ENCODE data around the gene NEURL1. TPM values are rescaled to one million over a fixed set of nuclear protein-coding genes. Genes with fewer than 3 reads are reported as not detected.

Gene NEURL1
- total and polyA plus RNA-seq, 2 experiments from 2014 or later, result 2.3 to 4.6 TPM

- no peak overlapping the region for H2AFZ ChIP-seq
Observed at GRCh38 chr10:103542764-103543616, 49.5 kb downstream of the NEURL1 start.

GRCh38 chr10:103543617-103544525, 50.4 kb downstream of the NEURL1 start:
- Histone ChIP-seq H3K9me3 (ENCODE audit: low read depth) (no peaks in the 10 kb centered on the region), H3K27me3 (no peaks in the 10 kb centered on the region), H3K4me1 (ENCODE audit: insufficient read depth) (peaks cover 18% of the 10 kb centered on the region), H3K79me2 (no peaks in the 10 kb centered on the region), H3K9me2 (replicated peaks; ENCODE audit: insufficient read depth) (no peaks in the 10 kb centered on the region), H3K36me3 (replicated peaks; ENCODE audit: insufficient read depth, low read depth) (no peaks in the 10 kb centered on the region), H3K27ac (no peak overlapping the region), H4K20me1 (ENCODE audit: insufficient read depth, poor library complexity, severe bottlenecking) (no peaks in the 10 kb centered on the region), H2AFZ (no peak overlapping the region), H3K4me2 (peak overlapping the region; percentile 70), H3K4me3 (no peak overlapping the region)
- no peak for DNase-seq (ENCODE audit: low spot score)
- WGBS (ENCODE audit: low lambda C conversion rate, missing lambda C conversion rate), result 91% methylated on average over 9 of the region's 9 CpGs
- TF ChIP-seq EZH2phosphoT487 (IDR thresholded peaks at IDR 0.05; ENCODE audit: low read depth, severe bottlenecking, unreplicated experiment), result no peak
- no peak for TF ChIP-seq EZH2 (IDR thresholded peaks at IDR 0.05; ENCODE audit: borderline replicate concordance)
- TF ChIP-seq CTCF (IDR thresholded peaks at IDR 0.05; ENCODE audit: poor library complexity), result no peak

More at GRCh38 chr10:103542764-103543616, 49.5 kb downstream of the NEURL1 start:
- H4K20me1 ChIP-seq (ENCODE audit: insufficient read depth, poor library complexity, severe bottlenecking), result no peaks in the 10 kb centered on the region
- H3K9me3 ChIP-seq (ENCODE audit: low read depth), result no peaks in the 10 kb centered on the region
- no peaks in the 10 kb centered on the region for H3K79me2 ChIP-seq
- H3K36me3 ChIP-seq (replicated peaks; ENCODE audit: insufficient read depth, low read depth), result no peaks in the 10 kb centered on the region
- DNase-seq (ENCODE audit: low spot score), result peak; percentile 59
- peak; percentile 61 for TF ChIP-seq CTCF (IDR thresholded peaks at IDR 0.05; ENCODE audit: poor library complexity)
- TF ChIP-seq EZH2 (IDR thresholded peaks at IDR 0.05; ENCODE audit: borderline replicate concordance), result no peak
- H3K4me3 ChIP-seq, result no peak overlapping the region
- peak overlapping the region; percentile 70 for H3K4me2 ChIP-seq
- 22% methylated on average over 17 of the region's 17 CpGs for WGBS (ENCODE audit: low lambda C conversion rate, missing lambda C conversion rate)
- H3K9me2 ChIP-seq (replicated peaks; ENCODE audit: insufficient read depth), result no peaks in the 10 kb centered on the region
- peaks cover 10% of the 10 kb centered on the region for H3K4me1 ChIP-seq (ENCODE audit: insufficient read depth)
- H3K27me3 ChIP-seq, result no peaks in the 10 kb centered on the region
- no peak overlapping the region for H3K27ac ChIP-seq

- Histone ChIP-seq H3K27ac (no peak overlapping the region), H3K36me3 (replicated peaks; ENCODE audit: insufficient read depth, low read depth) (no peaks in the 10 kb centered on the region), H3K9me2 (replicated peaks; ENCODE audit: insufficient read depth) (no peaks in the 10 kb centered on the region), H3K4me3 (no peak overlapping the region), H3K79me2 (no peaks in the 10 kb centered on the region), H3K4me1 (ENCODE audit: insufficient read depth) (peaks cover 22% of the 10 kb centered on the region), H3K9me3 (ENCODE audit: low read depth) (no peaks in the 10 kb centered on the region), H2AFZ (no peak overlapping the region), H3K27me3 (no peaks in the 10 kb centered on the region), H3K4me2 (no peak overlapping the region), H4K20me1 (ENCODE audit: insufficient read depth, poor library complexity, severe bottlenecking) (no peaks in the 10 kb centered on the region)
- WGBS (ENCODE audit: low lambda C conversion rate, missing lambda C conversion rate), result 88% methylated on average over 8 of the region's 8 CpGs
- no peak for TF ChIP-seq EZH2 (IDR thresholded peaks at IDR 0.05; ENCODE audit: borderline replicate concordance)
- TF ChIP-seq CTCF (IDR thresholded peaks at IDR 0.05; ENCODE audit: poor library complexity), result no peak
- no peak for TF ChIP-seq EZH2phosphoT487 (IDR thresholded peaks at IDR 0.05; ENCODE audit: low read depth, severe bottlenecking, unreplicated experiment)
- DNase-seq (ENCODE audit: low spot score), result no peak
Observed at GRCh38 chr10:103544657-103545310, 51.3 kb downstream of the NEURL1 start.

All from hepatocyte (in vitro differentiated cells).